AG08396 (cell line): ENCODE results near the gene PITPNM3.
"Not testable (repeated sequence)": the region's sequence is repeated elsewhere in the genome, so short reads cannot be mapped to it uniquely, and the experiment has no call there.

Experiments used
- DNase-seq: peaks from one replicate; pipeline ENCODE4 v3.0.0; 2012; ENCODE audit warnings: low spot score, mixed read lengths

The PITPNM3 gene

DNA sequence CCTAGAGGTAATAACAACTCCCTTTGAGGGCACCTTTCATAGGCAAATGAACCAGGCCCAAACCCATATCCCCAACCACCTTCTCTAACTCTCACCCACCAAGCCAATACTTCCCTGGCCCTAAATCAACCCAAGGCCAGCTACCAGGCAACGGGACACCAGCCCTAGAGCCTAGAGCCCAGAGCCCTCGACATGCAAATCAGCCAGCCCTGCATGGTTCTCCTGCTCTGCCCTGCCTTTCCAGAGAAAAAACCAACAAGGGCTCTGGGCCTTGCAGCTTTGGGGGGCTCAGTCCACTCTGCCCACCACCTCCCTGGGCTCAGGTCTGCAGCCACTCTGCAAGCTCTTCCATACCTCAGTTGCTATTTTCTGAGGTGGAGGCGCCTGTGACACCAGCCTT is 55.0 kb downstream of the PITPNM3 start:
- DNase-seq: no peak

- no peak for DNase-seq
Observed at GRCh38 chr17:6498901-6499540, 57.3 kb downstream of the PITPNM3 start.

DNA sequence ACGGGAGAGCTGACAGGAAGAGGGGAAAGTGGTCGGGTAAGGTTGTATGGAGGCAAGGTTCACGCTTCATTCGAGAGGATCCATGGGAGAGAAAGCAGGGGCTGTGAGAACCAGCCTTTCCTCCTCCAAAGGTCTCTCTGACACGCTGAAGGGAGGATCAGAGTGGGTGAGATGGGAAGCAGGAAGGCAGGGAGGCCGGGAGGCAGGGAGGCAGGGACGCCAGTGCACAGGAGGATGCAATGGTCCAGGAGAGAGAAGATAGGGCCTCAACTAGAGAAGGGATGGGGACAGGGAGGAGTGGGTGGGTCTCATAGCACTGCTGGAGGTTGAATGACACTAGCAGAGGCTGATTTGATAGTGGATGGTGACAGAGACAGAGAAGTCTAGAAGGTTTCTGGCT is 58.0 kb downstream of the PITPNM3 start:
- DNase-seq: no peak

- DNase-seq: no peak
Observed at GRCh38 chr17:6497496-6498221, 58.7 kb downstream of the PITPNM3 start.

- no peak for DNase-seq
Observed at GRCh38 chr17:6496640-6497441, 59.5 kb downstream of the PITPNM3 start.

- DNase-seq: no peak
Observed at GRCh38 chr17:6496116-6496481, 60.3 kb downstream of the PITPNM3 start.

- no peak for DNase-seq
Observed at GRCh38 chr17:6495450-6496115, 60.8 kb downstream of the PITPNM3 start.

GRCh38 chr17:6494239-6494941 is 62.0 kb downstream of the PITPNM3 start:
- DNase-seq: no peak

DNA sequence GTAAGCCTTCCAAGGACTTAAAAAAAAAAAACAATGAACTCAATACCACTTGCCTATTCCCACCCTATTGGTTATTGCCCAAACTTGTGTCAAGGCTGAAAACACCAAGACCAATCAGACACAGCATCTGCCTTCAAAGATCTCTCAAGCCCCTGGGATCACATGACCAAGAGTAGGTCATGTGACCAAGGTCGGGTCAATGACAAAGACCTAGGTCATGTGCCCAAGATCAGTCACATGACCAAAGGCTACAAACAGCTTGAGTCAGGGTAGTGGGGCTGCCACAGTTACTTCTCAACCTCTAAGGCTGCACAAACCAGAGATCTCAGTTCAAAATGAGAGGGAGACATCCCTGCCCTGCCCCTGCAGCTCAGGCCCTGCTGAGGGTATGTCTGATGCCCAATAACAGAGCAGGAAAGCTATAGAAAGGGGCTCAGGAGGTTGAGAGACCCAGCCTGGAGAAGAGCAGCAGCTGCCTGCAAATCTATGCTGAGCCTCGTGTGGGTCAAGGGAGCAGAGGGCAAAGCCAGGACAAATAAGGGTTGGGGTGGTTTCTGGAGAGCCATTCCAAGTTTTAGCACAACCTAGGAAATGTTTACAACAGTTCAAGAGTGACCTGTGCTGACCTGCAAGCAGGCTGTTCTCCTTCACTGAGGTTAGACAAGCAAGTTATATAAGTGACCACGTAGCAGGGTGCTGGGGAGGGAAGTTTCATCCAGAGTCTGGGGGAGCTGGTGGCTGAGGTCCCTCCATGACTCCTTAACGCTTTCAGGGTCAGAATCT is 63.3 kb downstream of the PITPNM3 start:
- no peak for DNase-seq

GRCh38 chr17:6491071-6491700 is 65.2 kb downstream of the PITPNM3 start:
- no peak for DNase-seq

DNA sequence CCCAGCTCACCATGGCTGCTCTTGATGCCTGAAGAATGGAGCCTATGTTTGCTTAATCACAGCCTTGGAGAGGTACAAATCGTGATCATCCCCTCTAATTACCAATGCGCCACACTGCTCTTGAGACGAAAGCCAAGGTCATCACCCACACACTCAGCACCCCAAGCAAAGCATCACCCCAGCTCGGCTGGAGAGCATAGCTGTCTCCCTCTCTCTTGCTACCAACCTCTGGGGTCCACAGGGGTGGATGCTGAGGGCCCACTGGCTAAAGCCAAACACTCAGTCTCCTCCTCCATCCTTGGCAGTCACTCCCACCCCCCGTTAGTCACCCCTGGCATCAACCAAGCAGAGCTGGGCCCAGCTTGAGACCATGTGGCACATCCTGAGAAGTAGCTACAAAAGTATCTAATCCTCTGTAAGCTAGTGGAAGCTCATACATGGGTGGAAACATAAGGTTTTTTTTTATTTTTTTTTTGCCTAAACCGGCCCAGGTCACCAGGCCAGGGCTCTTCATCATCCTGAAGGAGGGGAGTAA is 67.3 kb downstream of the PITPNM3 start:
- no peak for DNase-seq

- no peak for DNase-seq
Observed at GRCh38 chr17:6488008-6488539, 68.3 kb downstream of the PITPNM3 start.

DNA sequence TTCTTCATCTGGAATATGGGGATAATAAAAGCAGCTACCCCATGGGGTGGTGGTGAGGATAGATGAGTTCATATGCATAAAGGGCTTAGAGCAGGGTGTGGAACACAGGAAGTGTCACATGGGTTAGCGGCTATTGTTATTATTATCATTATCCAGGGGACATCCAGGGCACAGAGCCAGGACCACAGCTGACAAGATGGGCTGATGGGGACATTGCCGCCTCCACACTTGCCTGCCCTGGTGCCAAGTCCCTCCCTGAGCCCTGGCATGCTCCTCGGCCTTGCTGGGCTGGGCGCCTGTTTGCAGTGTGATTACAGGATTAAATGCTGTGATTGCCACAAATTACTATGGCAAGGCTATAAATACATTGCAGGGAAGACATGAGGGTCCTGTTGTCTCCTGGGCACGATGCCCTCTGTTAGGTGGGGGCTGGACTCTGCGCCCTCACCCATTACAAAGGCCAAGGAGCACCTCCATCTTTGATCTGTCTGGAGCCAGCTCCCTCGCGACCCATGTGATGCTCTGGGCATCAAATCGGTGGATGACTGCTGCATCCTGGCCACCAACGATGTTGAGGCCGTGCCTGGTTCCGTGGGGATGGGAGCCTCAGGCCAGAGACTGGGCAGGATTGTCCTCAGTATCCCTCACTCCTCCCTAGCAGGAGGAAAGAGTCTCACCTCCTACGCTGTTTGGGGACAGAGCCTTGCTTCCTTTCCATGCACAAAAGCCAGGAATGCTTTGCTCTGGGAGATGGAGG is 68.9 kb downstream of the PITPNM3 start:
- DNase-seq: no peak

GRCh38 chr17:6485646-6486412 is 70.5 kb downstream of the PITPNM3 start:
- DNase-seq: no peak

DNA sequence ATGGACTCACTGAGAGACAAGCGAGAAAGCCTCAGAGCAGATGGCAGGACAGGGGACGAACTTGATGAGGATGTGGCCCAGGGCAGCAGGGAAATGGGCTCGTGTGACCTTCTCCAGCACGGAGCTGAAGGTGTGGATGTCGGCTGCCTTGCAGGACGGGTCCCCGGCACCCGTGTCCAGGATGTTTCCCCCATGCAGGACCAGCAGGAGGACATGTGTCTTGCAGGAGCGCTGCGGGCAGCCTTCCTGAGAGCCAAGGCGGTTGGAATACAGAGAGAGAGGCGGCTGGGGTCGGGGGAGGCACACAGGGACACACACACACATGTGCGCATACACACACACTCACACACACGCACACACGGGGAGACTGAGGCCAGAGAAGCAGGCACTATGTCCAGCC is 72.8 kb downstream of the PITPNM3 start:
- no peak for DNase-seq

GRCh38 chr17:6482796-6483195 is 73.6 kb downstream of the PITPNM3 start:
- DNase-seq: not testable (repeated sequence)

DNA sequence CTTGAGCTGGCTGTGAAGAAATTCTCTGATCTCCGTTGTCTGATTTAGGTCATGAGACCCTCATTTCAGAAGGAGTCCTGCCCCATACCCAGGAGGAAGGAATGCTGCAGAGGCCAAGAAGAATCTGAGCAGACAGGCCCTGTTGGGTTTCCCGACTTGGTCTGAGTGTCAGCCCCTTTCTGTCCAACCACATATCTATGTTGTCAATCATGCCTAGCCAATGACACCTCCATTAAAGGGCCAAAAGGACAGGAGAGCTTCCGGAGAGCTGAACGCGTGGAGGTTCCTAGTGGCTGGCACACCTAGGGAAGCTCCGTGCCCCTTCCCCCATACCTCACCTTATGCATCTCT is 74.3 kb downstream of the PITPNM3 start:
- DNase-seq: no peak

DNA sequence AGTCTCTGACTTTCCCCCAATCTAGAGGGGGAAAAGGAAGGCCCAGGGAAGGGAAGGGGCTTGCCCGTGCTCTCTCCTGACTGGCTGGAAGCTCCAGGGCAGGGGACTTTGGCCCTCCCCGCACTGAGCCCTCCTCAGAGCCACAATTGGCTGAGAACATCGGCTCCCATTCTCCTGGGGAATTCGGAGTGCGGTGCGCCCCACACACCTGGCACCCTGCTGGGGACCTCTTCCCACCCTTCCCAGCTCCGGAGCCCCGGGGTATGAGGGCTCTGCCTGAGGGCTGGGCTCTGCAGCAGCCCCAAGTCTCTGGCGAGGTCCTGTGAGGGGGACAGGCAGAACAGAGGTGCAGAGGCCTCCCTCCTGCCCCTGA is 76.1 kb downstream of the PITPNM3 start:
- DNase-seq: no peak
